GM19035 (cell line): ENCODE measurements around the gene ADAMTS4.

Experiments
- ATAC-seq: cut with Tn5 transposase; IDR thresholded peaks from one replicate; pipeline ENCODE4 v1.9.1; 2021; ENCODE audit not compliant: unreplicated experiment

The ADAMTS4 gene

GRCh38 chr1:161175771-161176453, 22.9 kb downstream of the ADAMTS4 start:
- ATAC-seq, result no peak

GRCh38 chr1:161174911-161175310, 23.9 kb downstream of the ADAMTS4 start:
- ATAC-seq, result no peak

GRCh38 chr1:161173711-161174110, 25.1 kb downstream of the ADAMTS4 start:
- no peak for ATAC-seq

GRCh38 chr1:161172776-161173376, 26.0 kb downstream of the ADAMTS4 start:
- no peak for ATAC-seq

- ATAC-seq, result no peak
These were observed 26.5 kb downstream of the ADAMTS4 start for GRCh38 chr1:161172349-161172748.

- no peak for ATAC-seq
These were observed 27.2 kb downstream of the ADAMTS4 start for GRCh38 chr1:161171696-161172095.

- ATAC-seq, result no peak
These were observed 27.7 kb downstream of the ADAMTS4 start for GRCh38 chr1:161171191-161171590.

GRCh38 chr1:161168906-161169305, 29.9 kb downstream of the ADAMTS4 start:
- ATAC-seq, result no peak

- peak; percentile 8 for ATAC-seq
These were observed 31.9 kb downstream of the ADAMTS4 start for GRCh38 chr1:161166669-161167548.

- peak; percentile 96 for ATAC-seq
These were observed 32.8 kb downstream of the ADAMTS4 start, which contains the start of gene PPOX for GRCh38 chr1:161165742-161166668. Gene PPOX (plus strand): TSS chr1:161166426. CDS start chr1:161166848, 422 bp downstream.

- no peak for ATAC-seq
These were observed 33.8 kb downstream of the ADAMTS4 start for GRCh38 chr1:161164901-161165610.

GRCh38 chr1:161163793-161164192, 35.1 kb downstream of the ADAMTS4 start:
- no peak for ATAC-seq

GRCh38 chr1:161162806-161163205, 36.0 kb downstream of the ADAMTS4 start:
- ATAC-seq, result no peak

GRCh38 chr1:161162052-161162451, 36.8 kb downstream of the ADAMTS4 start:
- no peak for ATAC-seq

GRCh38 chr1:161161652-161162051, 37.2 kb downstream of the ADAMTS4 start:
- no peak for ATAC-seq

GRCh38 chr1:161160671-161161145, 38.1 kb downstream of the ADAMTS4 start:
- no peak for ATAC-seq

- no peak for ATAC-seq
These were observed 39.0 kb downstream of the ADAMTS4 start for GRCh38 chr1:161159913-161160243.

GRCh38 chr1:161159087-161159912, 39.6 kb downstream of the ADAMTS4 start, which contains the start of gene USP21:
Gene USP21 (plus strand): TSS chr1:161159500. CDS start chr1:161160641, 1,141 bp downstream.
- peak; percentile 85 for ATAC-seq
